ENCODE measurements around the gene ITIH5. TPM values are rescaled to one million over a fixed set of nuclear protein-coding genes. Genes with fewer than 3 reads are reported as not detected.
"Not testable (repeated sequence)": the region's sequence is repeated elsewhere in the genome, so short reads cannot be mapped to it uniquely, and the experiment has no call there.

Gene ITIH5
- not detected in 2 replicates for total RNA-seq (2014; rRNA removed)
- not detected for polyA plus RNA-seq (2012)

DNA sequence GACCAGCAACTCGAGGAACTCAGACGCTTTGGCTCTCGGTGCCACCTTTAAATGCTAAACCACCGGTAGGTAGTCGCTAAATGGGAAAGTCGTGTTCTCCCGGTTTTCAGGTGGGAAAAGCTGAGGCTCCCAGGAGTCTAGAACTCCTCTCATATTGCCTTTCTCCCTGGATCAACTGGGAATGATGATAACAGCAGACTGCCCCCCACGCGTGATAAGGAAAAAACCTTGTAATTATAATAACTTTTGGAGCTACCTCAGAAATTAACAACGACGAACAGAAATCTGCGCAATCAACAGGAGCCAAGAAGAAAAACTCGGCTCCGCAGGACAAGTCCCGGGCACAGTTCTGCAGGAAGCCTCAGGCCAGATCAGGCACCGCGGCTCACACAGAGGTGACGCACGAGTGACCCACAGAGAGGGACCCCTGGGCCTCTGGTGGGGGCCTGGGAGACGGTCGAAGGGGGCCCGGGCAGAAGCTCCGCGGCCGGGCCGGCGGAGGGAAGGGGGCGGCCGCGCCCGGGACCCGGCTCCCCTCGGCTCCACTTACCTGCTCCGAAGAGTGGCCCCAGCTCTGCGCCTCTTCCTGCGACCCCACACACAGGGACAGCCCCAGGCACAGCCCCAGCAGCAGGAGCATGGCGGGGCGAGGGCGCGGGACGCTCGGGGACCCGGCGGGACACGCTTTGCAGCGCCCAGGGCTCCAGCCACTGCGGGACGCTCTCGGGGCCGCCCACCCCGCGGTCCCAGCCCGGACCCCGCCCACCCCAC is at the start of gene ITIH5:
ITIH5 (minus strand) TSS at position 714 of the 771 bp plus-strand sequence; CDS start at position 640, 74 bp downstream.
- no peak for DNase-seq (ENCODE audit: low read depth)

DNA sequence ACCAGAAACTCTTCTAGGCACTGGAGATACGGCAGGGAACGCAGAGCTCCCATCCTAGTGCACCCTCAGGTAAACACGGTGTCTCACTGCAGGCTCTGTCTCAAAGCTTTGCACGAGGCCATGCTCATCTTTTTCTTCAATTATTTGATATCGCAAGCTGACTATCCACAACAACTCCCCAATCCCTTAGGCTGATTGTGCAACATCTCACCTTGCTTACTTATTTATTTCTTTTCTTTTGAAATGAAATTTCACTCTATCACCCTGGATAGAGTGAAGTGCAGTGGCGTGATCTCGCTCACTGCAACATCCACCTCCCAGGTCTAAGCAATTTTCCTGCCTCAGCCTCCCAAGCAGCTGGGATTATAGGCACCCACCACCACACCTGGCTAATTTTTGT is 48.7 kb upstream of the ITIH5 start:
- DNase-seq (ENCODE audit: low read depth): no peak

DNA sequence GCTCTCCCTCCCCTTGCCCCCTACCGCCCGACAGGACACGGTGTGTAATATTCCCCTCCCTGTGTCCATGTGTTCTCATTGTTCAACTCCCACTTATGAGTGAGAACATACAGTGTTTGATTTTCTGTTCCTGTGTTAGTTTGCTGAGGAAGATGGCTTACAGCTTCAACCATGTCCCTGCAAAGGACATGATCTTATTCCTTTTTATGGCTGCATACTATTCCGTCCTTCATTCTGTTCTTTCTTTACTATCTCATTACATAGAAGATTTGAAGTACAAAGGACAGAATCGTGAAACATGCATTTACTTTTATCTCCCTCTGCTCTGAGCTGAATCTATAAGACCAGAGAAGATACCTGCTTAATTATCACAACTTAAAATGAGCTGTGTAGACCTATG is 44.3 kb upstream of the ITIH5 start:
- not testable (repeated sequence) for DNase-seq (ENCODE audit: low read depth)

DNA sequence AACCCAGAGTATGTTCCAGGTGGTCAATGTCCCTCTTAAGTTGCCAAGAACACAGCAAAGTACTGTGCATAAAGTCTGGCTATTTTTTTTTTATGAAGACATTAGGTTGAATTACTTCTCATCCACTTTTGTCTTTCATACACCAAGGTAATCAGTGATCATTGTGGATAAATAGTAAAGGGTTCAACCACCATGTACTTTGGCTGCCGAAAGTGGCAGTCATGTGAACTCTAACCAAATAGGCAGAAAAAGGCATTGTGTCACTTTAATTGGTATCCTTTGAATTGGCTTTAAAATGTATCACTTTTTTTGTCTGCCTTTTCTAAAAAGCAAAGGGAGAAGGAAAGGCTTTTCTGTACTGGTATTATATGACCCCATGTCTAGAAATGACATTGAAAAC is 43.7 kb upstream of the ITIH5 start:
- no peak for DNase-seq (ENCODE audit: low read depth)

DNA sequence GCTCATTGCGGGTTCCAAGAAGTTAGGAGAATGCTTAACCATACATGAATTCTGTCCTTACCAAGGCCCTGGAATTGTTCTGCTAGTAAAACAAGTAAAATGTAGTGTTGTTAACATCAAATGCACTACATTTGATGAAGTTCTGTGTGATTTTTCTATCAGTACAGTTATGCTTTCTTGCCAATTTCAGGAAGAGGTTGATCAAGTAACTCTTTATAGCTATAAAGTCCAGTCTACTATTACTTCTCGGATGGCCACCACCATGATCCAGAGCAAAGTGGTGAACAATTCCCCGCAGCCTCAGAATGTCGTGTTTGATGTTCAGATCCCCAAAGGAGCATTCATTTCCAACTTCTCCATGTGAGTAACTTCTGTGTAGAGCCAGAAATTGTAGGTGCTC is 42.1 kb upstream of the ITIH5 start:
- no peak for DNase-seq (ENCODE audit: low read depth)

DNA sequence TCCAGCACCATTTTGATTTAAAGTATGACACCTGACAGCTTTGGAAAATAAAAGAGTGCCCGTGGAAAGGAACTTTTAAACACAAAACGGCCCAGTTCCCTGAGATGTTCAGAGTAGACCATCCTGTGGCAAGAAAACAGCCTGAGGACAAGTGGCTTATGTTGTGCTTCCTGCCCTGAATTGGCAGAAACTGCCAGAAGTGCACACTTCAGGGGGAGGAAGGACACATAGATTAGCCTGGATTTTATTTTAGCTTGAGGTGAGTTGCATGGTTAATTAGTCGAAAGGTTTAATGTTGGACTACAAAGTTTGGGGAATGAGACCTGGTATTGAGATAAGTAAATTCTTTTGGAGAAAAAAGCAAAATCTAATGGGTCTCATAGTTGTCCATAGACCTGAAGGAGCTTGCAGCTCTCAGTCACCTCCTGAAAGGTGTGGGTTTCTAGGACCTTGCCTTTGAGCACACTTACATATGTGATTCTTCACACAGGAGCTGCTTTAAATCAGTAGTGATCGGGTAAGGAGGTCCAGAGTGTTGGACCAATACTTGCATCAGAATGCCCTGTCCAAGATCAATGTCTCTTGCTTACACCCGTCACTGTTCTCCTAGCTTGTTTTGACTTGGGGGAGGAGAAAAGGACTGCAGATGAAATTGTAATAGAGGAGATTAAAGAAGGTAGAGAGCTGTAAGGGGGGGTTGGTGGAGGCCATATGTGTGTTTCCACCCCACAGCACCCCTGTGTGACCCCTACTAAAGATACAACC is 41.3 kb upstream of the ITIH5 start:
- DNase-seq (ENCODE audit: low read depth): no peak

DNA sequence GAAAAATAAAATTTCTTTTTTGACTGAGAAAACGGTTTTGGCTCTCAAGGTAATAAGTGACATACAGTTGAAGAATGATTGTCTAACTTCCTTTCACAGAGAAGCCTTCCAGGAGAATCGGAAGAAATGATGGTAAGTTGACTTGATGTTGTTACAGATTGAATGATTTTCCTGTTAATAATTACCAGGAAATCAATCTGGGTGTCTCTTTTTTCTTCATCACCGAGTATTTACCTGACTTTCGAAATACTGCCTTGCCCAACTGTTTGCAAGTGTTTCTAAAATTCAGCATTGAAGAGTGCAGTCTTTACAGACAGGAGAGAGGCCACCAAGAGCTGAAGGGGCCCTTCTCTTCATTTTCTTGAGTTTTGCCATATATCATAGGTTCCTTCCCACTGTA is 40.3 kb upstream of the ITIH5 start:
- DNase-seq (ENCODE audit: low read depth): no peak

DNA sequence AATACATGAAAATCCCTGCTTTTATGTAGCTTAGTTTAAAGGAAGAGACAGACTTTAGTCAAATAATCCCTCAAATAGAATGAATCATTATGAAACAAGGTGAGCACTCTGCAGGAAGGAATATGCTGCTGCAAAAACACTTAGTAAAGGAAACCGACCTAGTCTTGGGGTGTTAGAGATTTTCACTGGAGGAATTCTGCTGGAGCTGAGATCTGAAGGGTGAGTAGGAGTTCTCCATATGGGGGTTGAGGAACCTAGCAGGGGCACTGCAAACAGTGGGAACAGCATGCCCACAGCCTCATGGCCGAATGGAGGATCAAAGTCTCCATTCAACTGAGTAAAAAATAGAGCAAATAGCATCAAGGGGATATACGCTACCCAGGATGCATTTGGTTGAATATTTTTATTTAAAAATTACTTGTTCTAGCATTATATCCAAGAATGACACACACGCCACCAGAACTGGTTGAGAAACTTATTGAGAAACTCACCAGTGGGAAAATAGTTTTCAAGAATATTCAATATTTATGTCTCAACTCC is 39.8 kb upstream of the ITIH5 start:
- no peak for DNase-seq (ENCODE audit: low read depth)

DNA sequence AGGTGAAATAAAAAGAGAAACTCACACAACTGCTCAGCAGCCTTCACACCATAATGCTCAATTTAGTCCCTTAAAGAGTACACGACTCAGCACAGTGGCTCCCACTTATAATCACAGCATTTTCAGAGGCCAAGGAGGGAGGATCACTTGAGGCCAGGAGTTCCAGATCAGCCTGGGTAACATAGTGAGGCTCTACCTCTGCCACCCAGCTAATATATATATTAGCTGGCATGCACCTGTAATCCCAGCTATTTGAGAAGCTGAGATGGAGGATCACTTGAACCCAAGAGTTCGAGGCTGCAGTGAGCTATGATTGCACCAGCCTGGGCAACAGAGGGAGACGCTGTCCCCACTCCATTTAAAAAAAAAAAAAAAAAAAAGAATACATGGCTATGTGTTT is 38.6 kb upstream of the ITIH5 start:
- no peak for DNase-seq (ENCODE audit: low read depth)

DNA sequence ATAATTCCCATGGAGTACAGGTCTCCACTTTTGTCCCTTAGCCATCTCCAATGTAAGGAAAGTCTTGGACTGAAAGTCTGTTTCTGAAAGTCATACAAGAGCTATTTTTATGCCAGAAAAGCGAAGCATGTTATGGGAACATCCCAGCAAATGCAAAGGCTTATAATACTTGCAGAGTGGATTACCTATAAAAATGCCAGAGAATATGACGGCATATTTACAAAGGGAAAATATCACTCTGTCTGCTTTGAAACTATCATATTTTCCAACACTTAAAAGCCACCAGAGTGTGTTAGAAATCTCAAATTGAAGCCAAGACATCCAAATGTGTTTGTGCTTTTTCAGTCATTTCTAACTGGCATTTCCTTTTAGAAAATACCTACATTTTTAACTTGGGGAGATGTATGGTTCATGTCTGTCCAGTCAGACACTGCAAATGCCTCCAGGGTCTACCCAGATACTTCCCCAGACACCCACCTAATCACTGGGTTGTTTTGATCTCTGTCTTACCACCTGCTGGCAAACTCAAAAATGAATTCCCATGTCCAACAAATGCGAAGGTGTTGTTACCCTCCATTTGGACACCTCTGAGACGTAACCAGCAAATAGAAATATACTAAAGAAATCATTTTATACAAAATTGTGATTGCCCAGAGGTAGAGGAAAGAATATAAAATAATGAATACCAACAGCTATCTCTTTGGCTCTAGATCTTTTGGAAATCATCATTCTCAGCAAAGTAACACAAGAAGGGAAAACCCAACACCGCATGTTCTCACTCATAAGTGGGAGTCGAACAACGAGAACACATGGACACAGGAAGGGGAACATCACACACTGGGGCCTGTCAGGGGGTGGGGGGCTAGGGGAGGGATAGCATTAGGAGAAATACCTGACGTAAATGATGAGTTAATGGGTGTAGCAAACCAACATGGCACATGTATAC is 37.6 kb upstream of the ITIH5 start:
- no peak for DNase-seq (ENCODE audit: low read depth)

DNA sequence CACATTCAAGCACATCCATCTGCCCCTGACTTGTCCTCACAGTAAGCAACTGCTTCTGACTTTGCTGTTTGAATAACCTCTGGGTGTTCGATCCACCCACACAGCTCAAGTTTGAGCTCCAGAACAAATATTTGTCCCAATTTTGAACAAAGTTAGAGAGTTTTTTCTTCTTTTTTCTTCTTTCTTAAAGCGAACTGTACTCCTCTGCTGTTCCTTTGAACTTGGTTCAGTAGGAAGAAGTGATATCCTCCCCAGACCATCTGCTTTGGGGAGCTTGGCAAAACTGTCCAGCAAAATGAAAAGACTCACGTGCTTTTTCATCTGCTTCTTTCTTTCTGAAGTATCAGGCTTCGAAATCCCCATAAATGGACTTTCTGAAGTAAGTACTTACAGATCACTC is 36.4 kb upstream of the ITIH5 start, which contains the start of gene ITIH2:
ITIH2 (plus strand) TSS at position 177 of the 400 bp plus-strand sequence; CDS start at position 296, 119 bp downstream.
- no peak for DNase-seq (ENCODE audit: low read depth)

DNA sequence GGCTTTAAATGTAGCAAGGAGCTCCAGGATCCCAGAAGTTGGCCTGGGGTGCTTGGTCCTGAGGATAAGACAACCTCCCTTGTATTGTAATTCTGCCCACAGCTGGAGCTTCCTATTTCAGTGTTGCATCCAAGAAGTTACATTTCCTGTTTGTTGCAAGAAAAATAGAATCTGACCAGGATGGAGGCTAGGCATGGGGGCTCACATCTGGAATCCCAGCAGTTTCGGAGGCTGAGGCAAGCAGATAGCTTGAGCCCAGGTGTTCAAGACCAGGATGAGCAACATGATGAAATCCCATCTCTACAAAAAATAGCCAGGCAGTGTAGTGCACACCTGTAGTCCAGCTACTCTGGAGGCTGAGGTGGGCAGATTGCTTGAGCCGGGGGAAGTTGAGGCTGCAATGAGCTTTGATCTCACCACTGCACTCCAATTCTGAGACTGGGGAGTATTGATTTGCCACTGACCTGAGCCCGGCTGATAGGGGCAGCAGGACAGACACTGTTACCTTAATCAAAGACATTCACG is 35.6 kb upstream of the ITIH5 start:
- no peak for DNase-seq (ENCODE audit: low read depth)

DNA sequence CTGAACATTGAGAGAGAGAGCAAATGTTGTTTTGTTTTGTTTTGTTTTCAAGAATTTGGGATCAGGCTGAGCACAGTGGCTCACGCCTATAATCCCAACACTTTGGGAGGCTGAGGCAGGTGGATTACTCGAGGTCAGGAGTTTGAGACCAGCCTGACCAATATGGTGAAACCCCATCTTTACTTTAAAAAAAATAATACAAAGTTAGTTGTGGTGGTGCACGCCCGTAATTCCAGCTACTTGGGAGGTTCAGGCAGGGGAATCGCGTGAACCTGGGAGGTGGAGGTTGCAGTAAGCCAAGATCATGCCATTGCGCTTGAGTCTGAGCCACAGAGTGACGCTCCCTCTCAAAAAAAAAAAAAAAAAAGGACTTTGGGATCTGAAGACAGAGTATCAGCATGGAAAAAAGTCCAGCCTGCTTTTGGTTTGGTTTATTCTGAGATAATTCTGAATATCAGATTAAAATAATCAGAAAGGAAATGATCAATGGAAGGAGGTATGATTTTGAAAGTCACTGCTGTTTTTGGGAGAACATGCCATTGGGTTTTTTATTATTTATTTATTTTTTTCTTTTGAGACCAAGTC is 34.5 kb upstream of the ITIH5 start:
- DNase-seq (ENCODE audit: low read depth): no peak

DNA sequence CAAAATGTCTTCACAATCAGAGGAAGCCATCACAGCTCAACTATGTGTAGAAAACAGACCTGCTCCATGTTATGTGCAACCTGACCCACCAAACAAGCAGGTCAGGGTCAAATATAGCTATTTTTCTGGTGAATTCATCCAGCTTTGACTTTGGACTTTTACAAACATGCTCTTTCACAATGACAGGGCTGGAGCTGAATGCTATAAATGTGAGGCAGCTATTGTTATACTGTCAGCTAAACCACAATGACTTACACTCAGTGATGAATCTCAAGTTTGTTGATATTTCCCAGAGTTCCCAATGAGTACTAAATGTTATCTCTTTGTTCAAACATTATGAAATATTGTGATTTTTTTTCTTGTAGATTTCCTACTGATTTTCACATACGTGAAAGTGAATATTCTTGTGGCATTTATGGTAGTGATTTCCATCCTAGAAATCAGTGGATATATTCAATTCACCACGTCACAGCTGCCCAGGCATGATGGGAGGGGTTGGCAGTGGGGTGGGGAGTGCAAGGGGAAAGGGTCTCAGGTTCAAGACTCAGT is 33.9 kb upstream of the ITIH5 start:
- DNase-seq (ENCODE audit: low read depth): peak; percentile 2

DNA sequence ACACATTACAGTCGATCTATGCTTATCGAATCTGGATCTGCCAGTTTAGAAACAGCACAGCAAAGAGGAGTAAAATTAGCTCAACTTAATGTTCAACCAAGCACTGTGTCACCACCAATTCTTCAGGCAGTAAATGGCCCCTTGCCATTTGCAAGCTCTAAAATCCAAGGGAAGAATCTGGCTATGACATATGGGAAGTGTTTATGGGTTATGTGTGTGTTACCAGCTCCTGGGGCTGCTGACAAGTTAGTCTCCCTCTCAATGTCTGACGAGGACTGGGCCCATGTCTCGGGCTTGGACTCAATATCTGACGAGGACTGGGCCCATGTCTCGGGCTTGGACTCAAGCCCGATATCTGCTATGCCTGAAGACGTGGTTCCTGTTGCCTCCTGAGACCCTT is 30.7 kb upstream of the ITIH5 start:
- no peak for DNase-seq (ENCODE audit: low read depth)

DNA sequence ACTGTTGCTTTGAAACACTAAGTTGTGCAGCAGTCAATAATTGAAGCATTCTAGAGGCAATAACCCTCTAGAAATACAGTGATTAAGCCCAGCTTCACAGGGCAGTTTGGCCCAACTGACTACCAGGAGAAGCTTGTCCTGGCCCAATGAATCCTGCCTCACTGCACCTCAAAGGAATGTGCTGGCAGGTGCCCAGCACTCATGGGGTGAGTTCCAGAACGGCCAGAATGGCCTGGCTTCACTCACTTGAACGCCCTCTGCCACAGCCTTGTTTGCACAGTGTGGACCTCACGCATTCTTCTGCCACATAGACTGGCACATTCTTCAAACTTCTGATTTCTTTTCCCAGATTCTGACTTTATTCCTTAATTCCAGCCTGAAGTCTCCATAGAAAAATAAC is 29.8 kb upstream of the ITIH5 start:
- DNase-seq (ENCODE audit: low read depth): no peak

DNA sequence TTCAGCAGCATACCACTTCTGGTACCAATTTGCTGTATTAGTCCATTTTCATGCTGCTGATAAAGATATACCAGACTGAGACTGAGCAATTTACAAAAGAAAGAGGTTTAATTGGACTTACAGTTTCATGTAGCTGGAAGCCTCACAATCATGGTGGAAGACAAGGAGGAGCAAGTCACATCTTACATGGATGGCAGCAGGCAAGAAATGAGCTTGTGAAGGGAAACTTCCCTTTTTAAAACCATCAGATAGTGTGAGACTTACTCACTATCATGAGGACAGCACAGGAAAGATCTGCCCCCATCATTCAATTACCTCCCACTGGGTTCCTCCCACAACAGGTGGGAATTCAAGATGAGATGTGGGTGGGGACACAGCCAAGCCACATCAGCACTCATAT is 26.4 kb upstream of the ITIH5 start:
- not testable (repeated sequence) for DNase-seq (ENCODE audit: low read depth)

DNA sequence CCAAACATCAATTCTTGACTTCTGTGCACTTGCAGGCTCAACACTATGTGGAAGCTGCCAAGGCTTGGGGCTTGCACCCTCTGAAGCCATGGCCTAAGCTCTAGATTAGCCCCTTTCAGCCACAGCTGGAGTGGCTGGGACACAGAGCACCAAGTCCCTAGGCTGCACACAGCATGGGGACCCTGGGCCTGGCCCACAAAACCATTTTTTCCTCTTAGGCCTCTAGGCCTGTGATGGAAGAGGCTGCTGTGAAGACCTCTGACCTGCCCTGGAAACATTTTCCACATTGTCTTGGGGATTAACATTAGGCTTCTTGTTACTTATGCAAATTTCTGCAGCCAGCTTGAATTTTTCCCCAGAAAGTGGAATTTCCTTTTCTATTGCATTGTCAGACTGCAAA is 25.6 kb upstream of the ITIH5 start:
- DNase-seq (ENCODE audit: low read depth): not testable (repeated sequence)

DNA sequence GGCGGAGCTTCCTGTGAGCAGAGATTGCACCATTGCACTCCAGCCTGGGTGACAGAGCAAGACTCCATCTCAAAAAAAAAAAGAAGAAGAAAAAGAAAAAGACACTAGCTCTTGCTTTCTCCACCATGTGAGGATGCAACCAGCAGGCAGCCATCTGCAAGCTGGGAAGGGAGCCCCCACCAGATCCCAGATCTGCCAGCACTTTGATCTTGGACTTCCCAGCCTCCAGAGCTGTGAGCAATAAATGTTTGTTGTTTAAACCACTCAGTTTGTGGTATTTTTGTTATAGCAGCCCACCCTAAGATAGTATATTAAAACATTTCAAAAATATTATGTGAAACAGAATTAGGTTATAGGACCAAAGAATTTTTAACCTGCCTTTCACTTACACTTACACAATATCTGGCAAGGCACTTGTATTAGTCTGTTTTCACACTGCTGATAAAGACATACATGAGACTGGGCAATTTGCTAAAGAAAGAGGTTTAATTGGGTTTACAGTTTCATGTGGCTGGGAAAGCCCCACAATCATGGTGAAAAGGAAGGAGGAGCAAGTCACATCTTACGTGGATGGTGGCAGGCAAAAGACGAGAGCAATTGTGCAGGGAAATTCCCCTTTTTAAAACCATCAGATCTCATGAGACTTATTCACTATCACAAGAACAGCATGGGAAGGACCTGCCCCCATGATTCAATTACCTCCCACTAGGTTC is 24.3 kb upstream of the ITIH5 start:
- not testable (repeated sequence) for DNase-seq (ENCODE audit: low read depth)

DNA sequence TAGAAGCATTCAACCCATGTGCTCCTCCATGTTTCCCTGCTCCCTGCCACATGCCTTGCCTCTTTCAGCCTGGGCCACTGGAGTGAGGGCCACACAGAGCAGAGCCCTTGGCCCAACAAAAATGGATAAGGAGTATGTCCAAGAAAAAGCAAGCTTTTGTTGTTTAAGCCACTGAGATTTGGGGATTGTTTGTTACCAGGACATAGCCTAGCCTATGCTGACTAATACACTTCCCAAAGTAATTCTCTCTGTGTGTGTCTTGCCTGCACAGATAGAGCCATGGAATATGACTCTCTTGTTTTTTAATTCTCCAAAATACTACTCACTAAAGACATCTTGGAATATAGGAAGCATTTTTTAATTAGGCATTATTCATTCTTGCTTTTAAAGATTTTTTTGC is 22.8 kb upstream of the ITIH5 start:
- no peak for DNase-seq (ENCODE audit: low read depth)
